Omental fat pad (tissue), 4 donors: ENCODE data around the gene POLD4. TPM values are rescaled to one million over a fixed set of nuclear protein-coding genes. Genes with fewer than 3 reads are reported as not detected.
A peak's percentile ranks its signal among the peaks of the same experiment; 100 is the strongest.

ENCODE experiments used
- ATAC-seq: fragments of 150-250 bp; one replicate; pipeline ENCODE4 v1.9.1; 2016; ENCODE audit warnings: mild to moderate bottlenecking, moderate library complexity; ENCODE audit not compliant: low FRiP score
- DNase-seq: peaks from one replicate; pipeline ENCODE4 v3.0.0-alpha.2; 2019; ENCODE audit warnings: low spot score
- total RNA-seq, 4 donors: library from RNA; depleted of rRNA; stranded (reverse); fragments of >200 nt; gene quantifications; one replicate each; pipeline ENCODE4 v1.1.0, GENCODE V29; 2016
- TF ChIP-seq, protein P1 (sequence below), 3 donors: fragments of 450-650 bp; IDR thresholded peaks; one replicate each; pipeline ENCODE4 v1.5.1; 2016 to 2017; ENCODE audit warnings: antibody characterized with exemption in 3 of 3, mild to moderate bottlenecking in 3 of 3, moderate library complexity in 2 of 3

The POLD4 gene
- total RNA-seq, 4 donors from 2014 or later: 67.5 to 141 (median 81.9) TPM

DNA sequence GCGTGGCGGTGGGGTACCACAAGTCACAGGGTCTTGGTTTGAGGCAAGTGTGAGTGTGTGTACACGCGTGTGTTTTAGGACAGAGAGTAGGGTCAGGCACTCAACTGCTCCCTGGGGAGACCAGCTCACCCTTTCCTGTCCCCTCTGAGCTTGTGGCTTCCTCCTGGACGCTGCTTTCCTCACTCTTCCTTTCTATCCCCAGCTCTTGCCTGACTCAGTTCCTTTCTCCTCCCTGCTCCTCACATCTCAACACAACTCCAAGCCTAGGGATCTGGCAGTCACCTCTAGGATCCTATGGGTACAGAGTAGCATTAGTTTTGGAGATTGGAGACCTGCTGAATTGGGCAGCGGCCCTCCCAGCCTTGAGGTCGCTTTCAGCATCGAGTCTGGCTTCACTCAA lies 15.9 kb upstream of the POLD4 start:
- DNase-seq: no peak
- TF ChIP-seq, protein P1, sequence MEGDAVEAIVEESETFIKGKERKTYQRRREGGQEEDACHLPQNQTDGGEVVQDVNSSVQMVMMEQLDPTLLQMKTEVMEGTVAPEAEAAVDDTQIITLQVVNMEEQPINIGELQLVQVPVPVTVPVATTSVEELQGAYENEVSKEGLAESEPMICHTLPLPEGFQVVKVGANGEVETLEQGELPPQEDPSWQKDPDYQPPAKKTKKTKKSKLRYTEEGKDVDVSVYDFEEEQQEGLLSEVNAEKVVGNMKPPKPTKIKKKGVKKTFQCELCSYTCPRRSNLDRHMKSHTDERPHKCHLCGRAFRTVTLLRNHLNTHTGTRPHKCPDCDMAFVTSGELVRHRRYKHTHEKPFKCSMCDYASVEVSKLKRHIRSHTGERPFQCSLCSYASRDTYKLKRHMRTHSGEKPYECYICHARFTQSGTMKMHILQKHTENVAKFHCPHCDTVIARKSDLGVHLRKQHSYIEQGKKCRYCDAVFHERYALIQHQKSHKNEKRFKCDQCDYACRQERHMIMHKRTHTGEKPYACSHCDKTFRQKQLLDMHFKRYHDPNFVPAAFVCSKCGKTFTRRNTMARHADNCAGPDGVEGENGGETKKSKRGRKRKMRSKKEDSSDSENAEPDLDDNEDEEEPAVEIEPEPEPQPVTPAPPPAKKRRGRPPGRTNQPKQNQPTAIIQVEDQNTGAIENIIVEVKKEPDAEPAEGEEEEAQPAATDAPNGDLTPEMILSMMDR (IDR thresholded peaks at IDR 0.05): no peak
- ATAC-seq: no peak

DNA sequence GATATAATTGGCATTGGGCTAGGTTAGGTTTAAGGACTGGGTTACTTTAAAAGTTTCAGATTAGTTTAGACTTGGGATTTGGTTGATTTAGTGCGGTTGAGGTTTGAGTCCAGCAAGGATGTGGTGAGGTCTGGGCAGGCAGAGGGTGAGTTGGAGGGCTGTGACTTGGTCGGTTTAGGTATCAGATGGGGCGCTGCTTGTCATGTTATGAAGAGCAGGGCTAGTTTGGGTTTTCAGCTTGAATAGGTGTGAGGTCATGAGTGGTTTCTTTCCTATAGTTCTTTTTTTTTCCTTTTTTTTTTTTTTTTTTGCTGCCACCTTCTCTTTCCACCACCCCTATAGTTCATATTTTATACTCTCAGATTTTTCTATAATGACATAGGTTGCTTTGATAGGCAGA lies 15.3 kb upstream of the POLD4 start:
- TF ChIP-seq, protein P1 (IDR thresholded peaks at IDR 0.05): no peak
- no peak for DNase-seq
- ATAC-seq: no peak

DNA sequence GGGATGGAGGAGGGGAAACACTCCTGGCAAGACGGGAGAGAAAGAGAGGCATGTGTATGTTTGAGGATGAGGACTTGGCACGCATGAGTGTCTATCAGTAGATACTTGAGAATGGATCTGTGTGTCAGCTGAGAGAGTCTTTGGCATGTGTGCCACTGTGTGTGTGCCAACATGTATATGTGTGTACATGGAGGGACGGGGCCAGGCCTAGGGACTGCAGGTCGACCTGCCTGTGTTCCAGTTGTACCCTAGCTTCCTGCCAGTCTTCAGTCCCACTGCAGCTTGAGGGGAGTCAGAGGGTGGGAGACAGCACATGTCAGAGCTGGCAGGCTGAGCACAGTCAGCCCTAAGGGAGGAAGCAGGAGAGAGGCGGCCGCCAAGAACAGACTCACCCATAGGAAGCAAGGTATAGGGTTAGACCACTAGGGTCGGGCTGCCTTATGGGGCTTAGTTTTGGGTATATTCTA lies 14.4 kb upstream of the POLD4 start:
- ATAC-seq: peak; percentile 4
- TF ChIP-seq, protein P1 (IDR thresholded peaks at IDR 0.05): no peak
- no peak for DNase-seq

DNA sequence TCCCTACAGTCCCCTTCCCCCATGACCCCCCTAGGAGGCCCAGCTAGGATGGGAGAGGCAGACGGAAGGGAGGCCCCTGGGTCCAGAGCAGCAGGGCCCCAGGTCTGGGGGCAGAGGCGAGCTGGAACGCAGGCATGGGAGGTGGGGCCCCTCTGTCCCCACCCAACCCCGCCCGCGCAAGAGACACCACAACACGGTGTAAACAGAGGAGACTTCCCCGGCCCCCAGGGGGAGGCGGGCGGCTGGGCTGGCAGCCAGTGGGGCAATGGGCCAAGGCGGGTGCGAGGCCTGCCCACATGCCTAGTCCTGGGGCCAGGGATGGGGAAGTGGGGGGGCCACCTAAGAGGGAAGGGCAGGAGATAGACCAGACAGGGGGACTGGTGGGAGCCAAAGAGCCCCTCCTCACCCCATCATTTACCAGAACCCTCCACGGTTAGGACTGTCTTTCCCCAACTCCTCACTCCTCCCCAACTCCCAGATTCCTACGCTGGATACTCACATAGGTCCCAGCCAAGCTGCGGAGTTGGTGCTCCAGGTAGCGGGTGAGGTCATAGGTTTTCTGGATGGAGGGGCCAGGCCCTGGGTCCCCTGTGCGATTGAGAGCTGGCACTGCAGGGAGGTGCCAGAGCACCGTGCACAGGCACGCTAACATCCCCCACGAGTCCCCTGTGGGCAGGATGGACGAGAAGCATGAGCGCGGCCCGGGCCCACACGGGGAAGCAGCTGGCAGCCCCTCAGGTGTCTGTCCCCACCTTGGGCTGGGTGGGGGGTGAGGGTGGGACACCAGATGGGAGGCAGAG lies 13.8 kb upstream of the POLD4 start:
- no peak for DNase-seq
- peak; percentile 65 for ATAC-seq
- TF ChIP-seq, protein P1 (IDR thresholded peaks at IDR 0.05): no peak

DNA sequence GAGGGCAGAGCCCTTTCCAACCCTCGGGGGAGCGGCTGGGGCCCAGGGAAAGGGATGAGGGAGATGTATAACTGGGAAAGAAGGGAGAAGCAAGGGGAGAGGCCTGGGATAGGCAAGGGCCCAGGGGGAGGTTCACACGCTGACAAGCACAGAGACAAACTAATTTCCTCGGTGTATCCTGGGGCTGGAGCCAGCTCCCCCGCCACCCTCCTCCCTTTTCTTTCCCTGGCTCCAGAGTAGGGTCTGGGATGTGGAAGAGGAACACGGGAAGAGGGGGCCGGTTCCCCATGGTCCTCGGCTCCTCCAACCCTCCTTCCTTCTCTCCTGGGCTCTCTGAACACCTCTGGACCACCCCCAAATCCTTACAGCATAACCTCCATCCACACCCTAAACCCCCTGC lies 13.2 kb upstream of the POLD4 start:
- no peak for DNase-seq
- peak; percentile 47 for ATAC-seq
- TF ChIP-seq, protein P1 (IDR thresholded peaks at IDR 0.05): no peak

DNA sequence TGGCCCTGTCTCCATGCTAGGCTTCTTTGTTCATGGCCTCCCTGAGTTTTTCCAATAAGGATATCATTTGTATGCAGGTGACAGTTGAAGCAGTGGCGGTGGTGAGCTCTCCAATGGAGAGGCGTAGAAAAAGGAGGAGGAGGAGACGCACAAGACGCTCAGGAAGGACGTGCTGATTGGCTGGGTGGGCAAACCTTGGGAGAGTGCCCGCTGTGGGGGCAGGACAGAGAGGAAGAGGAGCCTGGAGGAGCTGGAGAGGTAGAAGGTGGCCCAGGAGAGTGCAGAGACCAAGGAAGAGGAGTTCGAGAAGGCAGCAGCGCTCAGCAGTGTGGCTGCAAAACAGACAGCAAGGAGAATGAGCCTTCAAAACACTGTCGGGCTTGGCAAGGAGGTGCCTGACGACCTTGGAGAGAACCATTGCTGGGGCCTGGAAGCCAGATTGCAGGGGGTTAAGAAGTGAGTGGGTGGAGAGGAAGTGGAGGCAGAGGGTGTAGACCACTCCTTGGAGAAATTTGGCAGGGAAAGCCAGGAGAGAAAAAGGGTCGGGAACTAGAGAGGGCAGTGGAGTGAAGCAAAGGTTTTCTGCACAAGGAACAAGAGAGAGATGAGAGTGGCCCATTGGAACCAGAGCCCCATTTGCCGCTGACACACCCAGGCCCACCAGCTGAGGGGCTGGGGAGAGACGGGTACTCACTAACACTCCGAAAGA lies 12.5 kb upstream of the POLD4 start:
- ATAC-seq (no peak), DNase-seq (no peak)
- TF ChIP-seq, protein P1 (IDR thresholded peaks at IDR 0.05): no peak
